Measurements from ENCODE around the gene METTL21A.
"Not testable (repeated sequence)": the region's sequence is repeated elsewhere in the genome, so short reads cannot be mapped to it uniquely, and the experiment has no call there.

The METTL21A gene

DNA sequence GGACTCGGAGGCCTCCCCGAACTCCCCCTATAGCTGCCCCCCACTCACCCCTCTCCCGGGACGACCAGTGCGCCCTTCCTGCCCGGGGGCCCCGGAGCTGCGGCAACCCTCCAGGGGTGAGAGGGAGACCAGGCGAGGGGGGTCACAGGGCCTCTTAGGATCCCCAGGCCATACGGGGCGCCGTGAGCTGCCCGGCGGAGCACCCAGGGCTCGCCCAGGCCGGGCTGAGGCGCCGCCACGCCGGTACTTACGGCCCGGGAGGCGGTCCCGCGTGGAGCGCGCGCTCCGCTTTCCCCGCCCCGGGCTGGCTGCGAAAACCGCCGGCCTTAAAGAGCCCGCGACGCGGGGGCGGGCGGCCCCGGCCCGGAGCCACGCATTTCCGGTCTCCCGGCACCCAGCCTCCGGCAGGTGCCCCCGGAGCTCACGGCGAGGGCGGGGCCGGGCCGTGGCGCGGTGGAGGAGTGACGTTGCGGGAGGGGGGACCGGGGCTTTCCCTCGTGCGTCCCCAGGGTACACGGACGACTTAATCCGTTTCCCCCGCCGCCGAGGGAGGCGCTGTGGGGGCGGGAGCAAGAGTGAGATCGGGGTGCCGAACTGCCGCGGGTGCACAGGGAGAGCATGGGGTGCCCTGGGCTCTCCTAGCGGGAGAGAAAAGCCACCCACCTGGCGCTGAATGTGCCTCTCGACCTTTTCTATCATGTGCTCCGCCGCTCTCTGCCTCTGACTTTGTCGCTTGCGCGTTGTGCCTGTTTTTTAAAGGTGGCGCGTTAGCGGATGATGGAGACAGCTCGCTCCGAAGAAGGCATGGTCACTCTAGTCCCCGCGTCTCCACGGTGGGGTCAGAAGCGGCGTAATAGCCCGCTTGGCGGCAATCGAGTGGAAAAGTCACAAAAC lies at the start of gene METTL21A:
METTL21A (minus strand) TSS at position 381 of the 894 bp plus-strand sequence. CDS start 1,019 bp downstream, outside the sequence.
- in situ Hi-C loops (cut with MboI; ENCODE audit: low sequenced_read_pairs) = no loop called here

DNA sequence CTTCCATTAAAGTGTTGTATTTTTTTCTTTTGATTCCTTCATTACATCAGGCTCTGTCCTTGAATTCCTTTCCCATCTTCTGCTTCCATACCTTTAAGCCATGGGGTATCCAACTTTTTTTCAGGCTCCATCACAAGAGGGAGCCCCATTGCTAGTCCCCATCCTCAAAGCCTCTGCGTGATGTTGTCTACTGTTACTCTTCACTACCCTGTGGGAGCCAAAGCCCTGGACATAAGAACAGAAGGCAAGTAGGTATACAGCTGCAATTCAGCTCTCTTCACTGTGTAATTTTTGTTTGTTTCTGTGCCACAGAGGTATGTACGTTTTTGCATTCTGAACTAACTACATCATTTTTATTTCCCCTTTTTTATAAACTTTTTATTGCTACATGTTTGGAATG lies 49.6 kb upstream of the METTL21A start:
- in situ Hi-C loops (cut with MboI; ENCODE audit: low sequenced_read_pairs) = no loop called here

DNA sequence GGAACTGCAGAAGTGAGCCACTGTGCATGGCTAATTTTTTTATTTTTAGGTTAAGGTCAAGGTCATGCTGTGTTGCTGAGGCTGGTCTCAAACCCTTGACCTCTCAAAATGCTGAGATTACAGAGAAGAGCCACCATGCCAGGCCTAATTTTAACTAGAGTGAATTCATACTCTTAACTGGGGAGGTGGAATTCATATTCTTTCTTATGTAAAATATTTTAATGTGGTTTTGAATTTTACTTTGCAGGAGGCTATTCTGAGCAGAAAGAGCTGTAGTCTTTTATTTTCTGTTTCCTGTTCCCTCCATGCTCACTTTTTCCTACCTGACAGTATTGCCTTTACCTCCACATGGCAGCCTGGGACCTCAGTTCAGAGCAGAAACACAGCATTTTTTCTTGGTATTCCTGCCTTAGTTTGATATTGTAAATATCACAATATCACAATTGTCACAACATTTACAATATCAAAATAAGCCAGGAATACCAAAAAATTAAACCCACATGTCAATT lies 49.1 kb upstream of the METTL21A start:
- in situ Hi-C loops (cut with MboI; ENCODE audit: low sequenced_read_pairs) = no loop called here

DNA sequence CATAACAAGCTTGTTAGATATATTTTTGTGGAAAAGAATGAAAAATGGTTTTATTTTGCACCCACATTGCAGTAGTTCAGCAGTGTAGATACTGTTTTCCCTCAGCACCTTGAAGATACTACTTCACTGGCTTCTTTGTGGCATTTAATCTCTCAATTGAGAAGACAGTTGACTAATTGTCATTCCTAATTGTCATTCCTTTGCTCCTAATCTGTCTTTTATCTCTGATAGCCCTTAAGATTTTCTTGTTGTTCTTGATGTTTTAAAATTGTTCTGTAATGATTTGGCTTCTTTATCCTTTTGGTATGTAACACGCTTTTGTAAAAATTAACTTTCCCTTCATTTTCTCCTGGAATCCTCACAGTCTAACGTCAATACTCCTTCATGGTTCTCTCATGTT lies 48.2 kb upstream of the METTL21A start:
- in situ Hi-C loops (cut with MboI; ENCODE audit: low sequenced_read_pairs) = no loop called here

DNA sequence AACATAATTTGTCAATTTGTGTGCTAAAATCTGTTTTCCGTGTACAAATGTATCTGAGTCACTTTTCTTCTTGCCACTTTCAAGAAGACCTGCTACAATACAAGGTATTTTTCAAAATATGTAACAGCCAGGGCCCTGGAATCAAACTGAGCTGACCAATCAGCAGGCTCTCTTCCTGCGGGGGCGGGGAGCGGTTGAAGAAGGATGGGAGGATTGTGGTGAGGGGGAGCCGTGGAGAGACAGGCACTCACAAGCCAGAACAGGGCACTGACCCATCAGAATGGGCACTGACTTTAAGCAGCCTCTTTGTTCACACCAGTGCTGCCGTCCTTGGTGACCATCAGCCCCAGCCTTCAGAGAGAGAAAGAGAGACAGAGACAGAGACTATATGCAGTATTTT lies 45.7 kb upstream of the METTL21A start:
- in situ Hi-C loops (cut with MboI; ENCODE audit: low sequenced_read_pairs) = no loop called here

DNA sequence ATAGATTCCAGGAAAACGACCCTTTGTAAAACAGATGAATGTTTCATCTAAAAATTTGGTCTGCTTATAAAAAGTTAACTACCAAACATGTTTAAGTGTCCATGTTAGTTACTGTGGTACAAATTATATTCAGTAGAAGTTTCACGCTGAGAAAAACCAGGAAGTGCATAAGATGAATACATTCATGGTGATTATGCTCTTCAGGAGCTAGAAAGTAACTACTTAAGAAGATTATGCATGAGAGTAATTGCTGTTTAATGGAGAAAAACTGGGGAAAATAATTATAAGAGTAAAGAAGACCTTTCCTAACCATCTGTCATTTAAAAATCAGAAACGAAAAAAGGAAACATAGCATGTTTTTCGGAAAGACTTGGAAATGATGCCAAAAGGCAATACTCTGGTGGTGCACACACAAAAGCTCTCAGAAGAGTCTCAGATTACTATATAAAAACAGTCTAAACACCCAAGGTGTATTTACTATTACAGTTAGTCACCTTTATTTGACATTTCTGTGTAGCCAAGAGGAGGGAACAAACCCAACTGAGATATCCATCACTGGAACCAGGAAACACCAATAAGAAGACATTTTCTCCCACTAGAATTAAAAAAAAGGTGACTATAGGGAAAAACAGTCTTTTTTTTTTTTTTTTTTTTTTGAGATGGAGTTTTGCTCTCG lies 38.8 kb upstream of the METTL21A start:
- in situ Hi-C loops (cut with MboI; ENCODE audit: low sequenced_read_pairs) = no loop called here

DNA sequence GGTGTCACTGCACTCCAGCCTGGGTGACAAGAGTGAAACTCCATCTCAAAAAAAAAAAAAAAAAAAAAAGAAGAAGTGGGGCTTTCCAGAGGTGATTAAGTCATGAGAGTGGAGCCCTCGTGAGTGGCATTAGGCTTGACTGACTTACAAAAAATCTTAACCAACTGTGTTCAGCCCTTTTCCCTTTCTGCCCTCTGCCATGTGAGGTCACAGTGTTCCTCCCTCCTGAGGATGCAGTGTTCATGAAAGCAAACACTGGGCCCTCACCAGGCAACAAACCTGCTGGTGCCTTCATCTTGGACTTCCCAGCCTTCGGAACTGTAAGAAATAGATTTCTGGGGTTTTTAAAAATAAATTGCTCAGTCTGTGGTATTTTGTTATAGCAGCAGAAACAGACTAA lies 37.0 kb upstream of the METTL21A start:
- in situ Hi-C loops (cut with MboI; ENCODE audit: low sequenced_read_pairs) = no loop called here

DNA sequence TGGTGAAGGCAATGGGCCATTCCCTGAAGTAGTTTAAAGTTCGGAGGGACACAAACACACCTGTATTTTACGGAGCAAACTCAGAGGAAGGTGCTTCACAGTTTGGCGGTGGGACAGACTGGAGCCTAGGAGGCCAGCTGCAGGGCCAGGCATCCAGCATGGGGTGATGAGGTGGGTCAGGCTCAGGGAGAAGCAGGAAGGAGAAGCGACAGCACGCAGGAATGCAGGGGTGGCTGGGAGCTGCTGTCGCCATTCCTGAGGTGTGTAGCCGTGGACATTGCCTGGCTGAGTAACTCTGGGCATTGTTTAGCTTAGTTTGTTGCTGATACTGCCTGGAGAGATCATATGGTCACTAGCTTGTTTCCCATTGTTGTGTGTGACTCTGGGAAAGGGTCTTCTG lies 35.8 kb upstream of the METTL21A start:
- in situ Hi-C loops (cut with MboI; ENCODE audit: low sequenced_read_pairs) = no loop called here

DNA sequence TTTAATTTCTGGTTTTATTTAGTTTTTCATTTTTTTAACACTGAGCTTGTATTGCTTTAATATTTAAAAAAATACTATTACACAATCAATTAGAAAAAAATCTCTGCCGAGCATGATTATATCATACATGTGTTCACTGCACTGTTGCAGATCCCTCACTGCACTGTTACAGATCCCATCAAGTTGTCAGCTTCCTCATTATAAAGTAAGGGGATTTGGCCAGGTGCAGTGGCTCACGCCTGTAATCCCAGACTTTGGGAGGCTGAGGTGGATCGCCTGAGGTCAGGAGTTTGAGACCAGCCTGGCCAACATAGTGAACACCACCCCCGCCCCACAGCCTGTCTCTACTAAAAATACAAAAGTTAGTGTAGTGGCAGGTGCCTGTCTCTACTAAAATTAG lies 33.0 kb upstream of the METTL21A start:
- in situ Hi-C loops (cut with MboI; ENCODE audit: low sequenced_read_pairs) = no loop called here

DNA sequence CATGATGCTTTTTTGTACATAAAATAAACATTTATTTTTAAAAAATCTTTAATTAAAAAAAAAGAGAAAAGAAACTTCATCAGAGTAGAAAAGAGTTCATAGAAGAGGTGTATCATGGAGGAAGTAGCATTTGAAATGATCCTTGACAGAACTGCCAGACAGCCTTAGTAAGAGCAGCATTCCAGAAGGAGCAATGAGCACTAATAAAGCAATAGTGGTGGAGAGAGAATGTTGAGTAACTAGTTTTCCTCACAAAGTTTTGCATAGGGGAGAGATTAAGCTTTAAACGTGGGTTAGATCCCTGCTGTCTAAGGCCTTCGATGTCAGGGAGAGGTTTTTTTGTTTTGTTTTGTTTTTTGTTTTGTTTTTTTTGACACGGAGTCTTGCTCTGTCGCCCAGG lies 29.8 kb upstream of the METTL21A start:
- in situ Hi-C loops (cut with MboI; ENCODE audit: low sequenced_read_pairs) = no loop called here

DNA sequence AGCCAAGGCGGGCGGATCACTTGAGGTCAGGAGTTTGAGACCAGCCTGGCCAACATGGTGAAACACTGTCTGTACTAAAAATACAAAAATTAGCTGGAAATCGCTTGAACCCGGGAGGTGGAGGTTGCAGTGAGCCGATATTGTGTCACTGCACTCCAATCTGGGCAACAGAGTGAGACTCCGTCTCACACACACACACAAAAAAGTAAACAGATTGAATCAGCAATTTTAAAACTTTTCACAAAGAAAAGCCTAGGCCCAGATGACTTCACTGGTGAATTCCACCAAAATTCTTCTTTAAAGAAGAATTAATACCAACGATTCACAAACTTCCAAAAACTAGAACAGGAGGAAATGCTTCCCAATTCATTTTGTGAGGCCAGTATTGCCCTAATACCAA lies 21.4 kb upstream of the METTL21A start:
- in situ Hi-C loops (cut with MboI; ENCODE audit: low sequenced_read_pairs) = not testable (repeated sequence)

DNA sequence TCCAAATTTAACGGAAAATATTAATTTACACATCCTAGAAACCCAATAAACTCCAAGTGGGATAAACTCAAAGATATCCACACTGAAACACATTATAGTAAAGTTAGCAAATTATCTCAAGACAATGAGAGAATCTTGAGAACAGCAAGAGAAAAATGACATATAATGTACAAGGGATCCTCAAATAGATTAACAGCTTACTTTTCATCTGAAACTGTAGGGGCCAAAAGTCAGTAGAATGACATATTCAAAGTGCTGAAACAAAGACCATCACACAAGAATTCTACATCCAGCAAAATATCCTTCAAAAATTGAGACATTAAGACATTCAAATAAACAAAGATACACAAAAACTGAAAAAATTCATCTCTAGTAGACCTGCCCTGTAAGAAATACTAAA lies 18.7 kb upstream of the METTL21A start:
- in situ Hi-C loops (cut with MboI; ENCODE audit: low sequenced_read_pairs) = no loop called here

DNA sequence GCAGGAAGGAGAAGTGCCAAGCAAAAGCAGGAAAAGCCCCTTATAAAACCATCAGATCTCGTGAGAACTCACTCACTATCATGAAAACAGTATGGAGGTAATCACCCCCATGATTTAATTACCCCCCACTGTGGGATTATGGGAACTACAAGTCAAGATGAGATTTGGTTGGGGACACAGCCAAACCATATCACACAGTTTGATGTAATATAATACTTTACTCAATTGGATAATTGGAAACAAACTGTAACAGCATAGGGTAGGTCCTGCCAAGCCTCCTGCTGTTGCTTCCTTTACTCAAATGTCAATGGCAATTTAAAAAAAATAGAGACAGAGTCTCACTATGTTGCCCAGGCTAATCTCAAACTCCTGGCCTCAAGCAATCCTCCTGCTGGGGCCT lies 15.5 kb upstream of the METTL21A start:
- in situ Hi-C loops (cut with MboI; ENCODE audit: low sequenced_read_pairs) = no loop called here

DNA sequence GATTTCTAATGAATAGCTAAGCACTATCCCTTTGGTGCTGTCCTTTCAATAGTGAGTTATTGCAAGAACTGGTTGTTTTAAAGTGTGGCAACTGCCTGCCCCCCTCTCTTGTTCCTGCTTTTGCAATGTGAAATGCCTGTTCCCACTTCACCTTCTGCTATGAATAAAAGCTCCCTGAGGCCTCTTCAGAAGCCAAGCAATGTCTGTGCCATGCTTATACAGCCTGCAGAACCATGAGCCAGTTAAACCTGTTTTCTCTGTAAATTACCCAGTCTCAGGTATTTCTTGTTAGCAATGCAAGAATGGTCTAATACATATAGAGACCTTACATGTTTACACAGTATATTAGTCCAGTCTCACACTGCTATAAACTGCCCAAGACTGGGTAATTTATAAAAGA lies 15.0 kb upstream of the METTL21A start:
- in situ Hi-C loops (cut with MboI; ENCODE audit: low sequenced_read_pairs) = no loop called here

DNA sequence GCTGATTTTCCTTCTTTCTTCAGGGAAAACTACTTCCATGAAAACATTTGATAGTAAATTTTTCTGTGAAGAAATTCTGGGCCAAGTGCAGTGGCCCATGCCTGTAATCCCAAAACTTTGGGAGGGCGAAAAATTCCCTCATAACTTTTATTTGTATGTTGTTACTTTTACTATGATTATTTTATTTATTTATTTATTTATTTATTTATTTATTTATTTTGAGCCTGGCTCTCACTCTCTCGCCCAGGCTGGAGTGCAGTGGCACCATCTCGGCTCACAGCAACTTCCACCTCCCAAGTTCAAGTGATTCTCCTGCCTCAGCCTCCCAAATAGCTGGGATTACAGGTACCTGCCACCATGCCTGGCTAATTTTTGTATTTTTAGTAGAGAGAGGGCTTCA lies 14.1 kb upstream of the METTL21A start:
- in situ Hi-C loops (cut with MboI; ENCODE audit: low sequenced_read_pairs) = not testable (repeated sequence)

DNA sequence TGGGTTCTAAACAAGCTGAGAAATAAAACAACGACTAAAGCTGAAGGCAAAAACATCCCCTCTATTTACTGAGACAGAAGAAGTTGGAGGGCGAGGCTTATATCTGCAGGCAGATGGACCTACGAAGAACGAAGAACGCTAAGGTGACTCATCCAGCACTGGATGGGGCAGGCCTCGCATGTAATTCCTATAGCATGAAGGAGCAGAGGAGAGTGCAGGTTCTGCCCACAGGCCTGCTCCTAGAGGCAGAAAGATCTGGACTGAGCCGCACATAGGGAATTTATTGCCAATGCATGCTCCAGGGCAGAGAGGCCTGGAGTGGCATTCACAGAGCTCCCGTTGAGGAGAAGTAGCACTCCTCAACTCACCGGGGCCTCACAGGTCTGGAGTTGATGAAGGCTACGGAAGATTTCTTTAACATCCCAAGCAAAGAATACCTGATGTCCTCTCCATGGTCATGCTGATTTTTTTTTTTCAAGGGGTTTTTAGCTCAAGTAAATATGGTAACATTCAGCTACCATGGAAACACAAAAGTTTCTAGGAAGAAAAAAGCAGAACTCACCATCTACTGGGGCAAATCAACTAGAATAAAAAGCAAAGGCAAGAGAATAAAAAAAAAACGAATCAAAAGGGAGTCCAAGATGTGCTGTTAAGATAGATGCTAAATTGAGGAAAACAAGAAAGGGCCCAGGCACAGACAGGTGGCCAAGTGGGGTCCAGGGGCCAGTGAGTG lies 10.4 kb upstream of the METTL21A start:
- in situ Hi-C loops (cut with MboI; ENCODE audit: low sequenced_read_pairs) = no loop called here

DNA sequence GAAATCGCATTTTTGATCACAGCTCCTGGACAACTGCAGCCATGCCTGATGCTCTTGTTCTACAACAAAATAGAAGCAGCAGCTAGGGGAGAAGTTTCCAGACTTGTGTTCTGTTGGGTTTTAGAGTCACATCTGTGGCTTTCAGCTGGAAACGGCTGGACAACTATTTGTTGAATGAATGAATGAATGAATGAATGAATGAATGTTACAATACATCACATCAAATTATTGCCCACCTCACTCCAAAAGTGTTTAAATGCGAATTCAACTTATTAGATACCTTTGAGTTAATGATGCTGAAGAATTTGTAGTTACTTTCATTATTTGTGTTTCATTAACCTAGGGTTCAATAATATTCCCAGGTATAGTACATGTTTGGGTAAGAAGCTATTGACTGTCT lies 8.5 kb upstream of the METTL21A start:
- in situ Hi-C loops (cut with MboI; ENCODE audit: low sequenced_read_pairs) = no loop called here

DNA sequence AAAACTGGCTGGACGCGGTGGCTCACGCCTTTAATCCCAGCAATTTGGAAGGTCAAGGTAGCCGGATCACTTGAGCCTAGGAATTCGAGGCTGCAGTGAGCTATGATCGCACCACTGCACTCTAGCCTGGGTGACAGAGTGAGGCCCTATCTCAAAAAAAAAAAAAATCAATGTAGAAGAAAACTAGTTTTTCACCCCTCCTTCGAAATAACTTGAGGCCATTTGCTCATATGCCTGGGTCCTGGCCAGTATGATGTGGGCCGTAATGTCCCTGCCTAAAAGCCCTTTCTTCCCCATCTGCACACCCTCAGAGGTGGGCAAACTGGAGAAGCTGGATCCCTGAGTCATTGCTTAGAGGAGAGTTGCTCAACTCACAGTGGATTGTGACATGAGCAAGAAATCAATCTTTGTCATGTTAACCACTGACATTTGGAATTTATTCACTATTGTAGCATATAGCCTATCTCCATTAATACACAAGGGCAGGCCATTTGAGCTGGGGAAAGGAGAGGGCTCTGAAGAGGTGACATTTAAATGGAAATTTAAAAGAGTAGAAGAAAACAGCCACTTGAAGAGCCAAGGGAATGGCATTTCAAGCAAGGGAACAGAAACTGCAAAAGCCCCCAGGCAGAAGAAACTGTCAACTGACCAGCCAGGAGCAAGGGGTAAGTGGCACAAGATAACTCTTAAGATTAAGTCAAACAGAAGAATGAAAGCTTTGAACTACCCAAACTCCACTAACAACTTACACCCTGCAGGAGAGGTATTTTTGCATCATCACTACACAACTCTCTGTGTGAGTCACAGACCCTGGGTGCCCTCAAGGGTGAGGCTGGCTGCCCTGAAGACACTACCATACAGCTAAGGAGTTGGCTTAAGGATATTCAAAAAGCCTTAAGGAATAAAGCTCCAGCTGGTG lies 7.6 kb upstream of the METTL21A start:
- in situ Hi-C loops (cut with MboI; ENCODE audit: low sequenced_read_pairs) = no loop called here

DNA sequence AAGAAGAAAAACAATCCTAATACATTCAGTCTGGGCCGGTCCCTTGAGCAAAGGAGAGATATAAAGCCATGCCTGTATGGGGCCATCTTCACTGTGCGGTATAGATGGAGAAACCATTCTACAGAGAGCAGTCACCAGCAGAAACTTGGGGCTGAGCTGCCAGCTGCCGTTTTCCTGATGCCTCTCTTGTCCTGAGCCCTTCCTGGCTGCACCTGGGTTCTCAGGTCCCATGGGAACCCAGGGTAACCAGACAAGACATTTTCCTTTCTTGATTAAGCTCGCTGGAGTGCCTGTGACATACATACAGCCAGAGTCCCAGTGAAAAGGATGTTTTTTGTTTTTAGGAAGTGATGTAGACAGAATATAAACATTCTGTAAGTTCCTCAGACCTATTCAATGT lies 5.3 kb upstream of the METTL21A start:
- in situ Hi-C loops (cut with MboI; ENCODE audit: low sequenced_read_pairs) = no loop called here

DNA sequence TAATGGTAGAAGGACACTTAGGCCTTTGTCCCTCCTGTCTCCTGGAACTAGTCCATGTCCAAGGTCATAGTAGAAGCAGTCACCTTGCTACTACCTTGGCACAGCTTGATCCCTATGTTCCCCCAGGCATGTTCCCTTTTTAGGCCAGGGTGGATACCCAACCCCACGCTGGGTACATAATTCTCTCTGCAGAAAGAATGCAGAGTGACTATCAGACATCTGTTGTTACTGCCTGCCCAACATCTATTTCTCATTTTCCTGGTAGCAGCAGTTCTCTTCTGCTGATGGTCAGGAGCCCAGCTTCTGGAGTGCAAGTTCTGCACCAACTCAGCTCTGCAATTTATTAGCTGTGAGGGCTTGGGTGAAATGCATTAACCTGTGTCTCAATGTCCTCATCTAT lies 4.4 kb upstream of the METTL21A start:
- in situ Hi-C loops (cut with MboI; ENCODE audit: low sequenced_read_pairs) = no loop called here

All from HL-60/S4 treated with retinoic acid at 250 ng/mL for 4 days and 3 days (cell line).